GM12874 (cell line): ENCODE results near the gene ZNF286A.

ENCODE experiments used
- TF ChIP-seq, protein P1 (sequence below): IDR thresholded peaks from 2 replicates; pipeline ENCODE4 v1.5.1; 2011; ENCODE audit warnings: low read depth, mild to moderate bottlenecking, control low read depth, low read length, moderate library complexity; ENCODE audit not compliant: insufficient read depth

ZNF286A gene

DNA sequence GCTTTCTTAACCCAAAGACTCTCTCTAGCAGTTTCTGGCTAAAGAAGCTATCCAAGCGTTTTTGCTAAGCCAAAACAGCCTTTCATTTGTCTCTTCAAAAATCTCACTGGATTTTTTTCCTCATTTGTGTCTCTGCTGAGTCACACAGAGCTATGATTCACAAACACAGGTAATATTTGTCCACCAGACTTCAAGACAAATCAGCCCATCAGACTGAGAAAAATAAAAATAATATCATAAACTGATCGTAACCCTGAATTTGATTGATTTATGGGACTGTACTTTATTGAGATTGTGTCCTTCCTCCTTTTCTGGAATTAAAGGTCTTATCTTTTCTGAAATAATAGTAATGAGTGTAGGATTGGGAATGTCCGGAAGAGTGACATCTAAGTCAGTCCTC lies 41.3 kb upstream of the ZNF286A start:
- TF ChIP-seq, protein P1, sequence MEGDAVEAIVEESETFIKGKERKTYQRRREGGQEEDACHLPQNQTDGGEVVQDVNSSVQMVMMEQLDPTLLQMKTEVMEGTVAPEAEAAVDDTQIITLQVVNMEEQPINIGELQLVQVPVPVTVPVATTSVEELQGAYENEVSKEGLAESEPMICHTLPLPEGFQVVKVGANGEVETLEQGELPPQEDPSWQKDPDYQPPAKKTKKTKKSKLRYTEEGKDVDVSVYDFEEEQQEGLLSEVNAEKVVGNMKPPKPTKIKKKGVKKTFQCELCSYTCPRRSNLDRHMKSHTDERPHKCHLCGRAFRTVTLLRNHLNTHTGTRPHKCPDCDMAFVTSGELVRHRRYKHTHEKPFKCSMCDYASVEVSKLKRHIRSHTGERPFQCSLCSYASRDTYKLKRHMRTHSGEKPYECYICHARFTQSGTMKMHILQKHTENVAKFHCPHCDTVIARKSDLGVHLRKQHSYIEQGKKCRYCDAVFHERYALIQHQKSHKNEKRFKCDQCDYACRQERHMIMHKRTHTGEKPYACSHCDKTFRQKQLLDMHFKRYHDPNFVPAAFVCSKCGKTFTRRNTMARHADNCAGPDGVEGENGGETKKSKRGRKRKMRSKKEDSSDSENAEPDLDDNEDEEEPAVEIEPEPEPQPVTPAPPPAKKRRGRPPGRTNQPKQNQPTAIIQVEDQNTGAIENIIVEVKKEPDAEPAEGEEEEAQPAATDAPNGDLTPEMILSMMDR: no peak

GRCh38 chr17:15659236-15659635 lies 40.3 kb upstream of the ZNF286A start:
- TF ChIP-seq, protein P1: no peak

DNA sequence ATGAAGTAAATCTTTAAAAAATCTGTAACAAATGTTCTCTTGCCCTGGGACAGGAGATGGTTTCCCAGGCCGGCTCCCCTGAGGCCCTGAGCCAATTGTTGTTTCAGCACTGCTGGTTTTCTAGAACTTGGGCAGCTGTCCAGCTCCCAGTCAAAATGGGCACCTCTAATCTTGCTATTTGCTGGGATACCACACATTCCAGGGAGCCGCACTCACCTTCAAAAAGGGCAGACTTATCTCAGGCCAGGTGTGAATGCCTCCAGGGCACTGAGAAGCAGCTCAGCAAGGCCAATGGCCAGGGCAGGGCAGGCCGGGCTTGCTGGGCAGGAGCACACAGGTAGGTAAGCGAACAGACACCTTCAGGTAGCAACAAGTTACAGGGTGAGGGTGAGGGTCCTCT lies 39.9 kb upstream of the ZNF286A start:
- TF ChIP-seq, protein P1: no peak

- TF ChIP-seq, protein P1: no peak
These were observed 39.5 kb upstream of the ZNF286A start for GRCh38 chr17:15660077-15660476.

GRCh38 chr17:15662681-15663080 lies 36.9 kb upstream of the ZNF286A start:
- TF ChIP-seq, protein P1: no peak

DNA sequence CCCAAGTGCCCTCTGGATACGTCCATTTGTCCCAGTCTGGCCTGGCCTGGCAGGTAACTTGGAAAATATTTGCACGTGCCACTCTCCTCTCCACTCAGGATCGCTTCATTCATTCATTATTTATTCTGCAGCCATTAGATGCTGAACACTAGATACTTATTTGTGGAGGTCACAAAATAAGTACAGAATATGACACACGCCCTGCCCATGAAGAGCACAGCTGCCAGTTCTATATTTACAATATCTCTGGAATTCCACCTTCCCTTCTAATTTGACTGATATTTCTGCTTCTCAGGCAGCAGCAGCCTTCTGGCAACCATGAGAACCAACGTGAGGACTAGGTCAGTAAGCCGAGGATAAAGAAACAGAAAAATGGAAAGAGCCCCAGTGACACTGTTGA lies 36.4 kb upstream of the ZNF286A start:
- TF ChIP-seq, protein P1: no peak

GRCh38 chr17:15663691-15664090 lies 35.9 kb upstream of the ZNF286A start:
- TF ChIP-seq, protein P1: no peak
